H1 (cell line): Measurements from ENCODE around the gene BRI3BP. TPM values are rescaled to one million over a fixed set of nuclear protein-coding genes. Genes with fewer than 3 reads are reported as not detected.

ENCODE experiments used
- CBX5 ChIP-seq: fragments of 300-800, 300-1000 bp; sonication (generic); IDR thresholded peaks from 2 replicates; pipeline ENCODE4 v1.7.1; 2016; ENCODE audit warnings: antibody characterized with exemption, low read length, low read depth
- CHD1 ChIP-seq: IDR thresholded peaks from 2 replicates; pipeline ENCODE4 v1.6.1; 2012; ENCODE audit warnings: low read depth, low read length, improper control_type of control experiment
- CHD7 ChIP-seq: fragments of 300-600 bp; sonication (generic); IDR thresholded peaks from 2 replicates; pipeline ENCODE4 v1.7.1; 2012; ENCODE audit warnings: low read length, moderate library complexity, mild to moderate bottlenecking, inconsistent platforms; ENCODE audit not compliant: insufficient replicate concordance
- CTBP2 ChIP-seq: IDR thresholded peaks from 2 replicates; pipeline ENCODE4 v1.7.0; 2011; ENCODE audit warnings: borderline replicate concordance, mild to moderate bottlenecking, moderate library complexity, mixed read lengths, low read length; ENCODE audit not compliant: insufficient read depth, insufficient read length
- EP300 ChIP-seq, 2 experiments: IDR thresholded peaks; 1 replicate in 1 of 2; 2 replicates in 1 of 2; pipeline ENCODE4 v1.6.1; 2011 to 2012; ENCODE audit warnings: low read depth in 2 of 2, low read length in 2 of 2, mild to moderate bottlenecking in 2 of 2, borderline replicate concordance in 1 of 2, inconsistent platforms in 1 of 2, moderate library complexity in 1 of 2
- GTF2F1 ChIP-seq: IDR thresholded peaks from 2 replicates; pipeline ENCODE4 v1.6.1; 2012; ENCODE audit warnings: low read depth, low read length, improper control_type of control experiment, borderline replicate concordance
- HDAC2 ChIP-seq, 2 experiments: fragments of 300-600 bp in 1 of 2; sonication (generic) in 1 of 2; IDR thresholded peaks; 2 replicates each; pipeline ENCODE4 v1.6.1; 2011 to 2012; ENCODE audit warnings: low read depth in 2 of 2, low read length in 2 of 2, mild to moderate bottlenecking in 2 of 2, moderate library complexity in 2 of 2, borderline replicate concordance in 1 of 2, inconsistent platforms in 1 of 2
- NANOG ChIP-seq: IDR thresholded peaks from 2 replicates; pipeline ENCODE4 v1.6.1; 2011; ENCODE audit warnings: low read length, low read depth, mild to moderate bottlenecking, inconsistent platforms; ENCODE audit not compliant: insufficient read depth, poor library complexity, severe bottlenecking
- USF2 ChIP-seq: IDR thresholded peaks from 2 replicates; pipeline ENCODE4 v1.6.1; 2011; ENCODE audit warnings: low read length, improper control_type of control experiment
- polyA plus RNA-seq, 7 experiments: library from polyadenylated mRNA; depleted of rRNA in 3 of 7; stranded (reverse) in 5 of 7; unstranded in 2 of 7; fragments of >200 nt in 5 of 7; fragments of 200-250 nt in 2 of 7; gene quantifications; 1 replicate in 5 of 7; 2 replicates in 1 of 7; 4 replicates in 1 of 7; pipeline versions ENCODE4 v1.2.1 to v1.2.3, GENCODE V29; 2011 to 2013; ENCODE audit warnings: missing spikeins in 2 of 7, mixed read lengths in 2 of 7
- total RNA-seq: library from RNA; stranded (reverse); fragmentation: NEBNext Ultra II Directional; extraction: Animal tissue kit (Norgen Biotek cat#: 25700); gene quantifications from 2 replicates; pipeline ENCODE4 v1.2.1, GENCODE V29; 2021

Gene BRI3BP
- total and polyA plus RNA-seq, 2 of the 8 experiments (the other 6 are each of a cell fraction or from before 2014, with no cell fraction given): 5.4 to 14.2 TPM

- TF ChIP-seq CHD7 (no peak), CHD1 (no peak), USF2 (no peak), CBX5 (no peak), NANOG (no peak), EP300 (IDR thresholded peaks at IDR 0.05; ENCODE audit: borderline replicate concordance in 1 of 2, low read depth in 2 of 2, low read length in 2 of 2) (no peak), HDAC2 (IDR thresholded peaks at IDR 0.05; ENCODE audit: borderline replicate concordance in 1 of 2, low read depth in 2 of 2, low read length in 2 of 2) (no peak), GTF2F1 (no peak), CTBP2 (no peak)
Observed at GRCh38 chr12:124968656-124969055, 24.8 kb upstream of the BRI3BP start (continued).
